Measurements from ENCODE around the gene ALDH3A1.

- TF ChIP-seq CTCF (IDR thresholded peaks at IDR 0.05) (no peak), POLR2A (IDR thresholded peaks at IDR 0.05) (no peak)
Measured at GRCh38 chr17:19743101-19744100, 4.7 kb downstream of the ALDH3A1 start.
